NCI-H446 treated with DMSO at 0.1 percent for 48 hours (cell line): Measurements from ENCODE around the gene SF3B4.
"Not testable (repeated sequence)": the region's sequence is repeated elsewhere in the genome, so short reads cannot be mapped to it uniquely, and the experiment has no call there.

Source experiments
- DNase-seq: peaks from one replicate; lab custom pipeline; 2025; lab: John Stamatoyannopoulos, UW

SF3B4 gene

DNA sequence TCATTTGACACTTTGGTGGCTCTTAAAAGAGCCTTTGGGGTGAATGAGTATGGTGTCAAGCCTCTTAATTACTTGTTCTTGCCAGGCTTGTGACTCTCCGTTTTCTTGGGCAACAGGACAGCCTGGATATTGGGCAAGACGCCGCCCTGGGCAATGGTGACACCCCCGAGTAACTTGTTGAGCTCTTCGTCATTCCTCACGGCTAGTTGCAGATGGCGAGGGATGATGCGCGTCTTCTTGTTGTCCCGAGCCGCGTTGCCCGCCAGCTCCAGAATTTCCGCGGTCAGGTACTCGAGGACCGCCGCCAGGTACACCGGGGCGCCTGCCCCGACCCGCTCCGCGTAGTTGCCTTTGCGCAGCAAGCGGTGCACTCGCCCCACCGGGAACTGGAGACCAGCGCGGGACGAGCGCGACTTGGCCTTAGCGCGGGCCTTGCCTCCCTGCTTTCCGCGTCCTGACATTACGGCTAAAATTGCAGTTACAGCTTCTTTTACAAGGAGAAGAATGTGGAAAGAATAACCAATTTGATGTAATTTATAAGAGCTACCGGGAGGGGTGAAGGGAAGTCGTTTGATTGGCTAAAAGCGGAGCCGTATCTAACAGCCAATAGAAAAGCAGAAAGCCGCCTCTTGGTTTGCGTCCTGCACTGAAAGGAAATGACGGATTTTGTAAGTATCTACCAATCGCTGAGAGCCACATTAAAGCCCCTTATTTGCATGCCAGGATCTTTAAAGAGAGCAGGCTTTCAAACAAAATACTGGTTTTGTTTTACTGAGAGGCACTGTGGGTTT lies 40.0 kb downstream of the SF3B4 start:
- DNase-seq: peak; percentile 99

DNA sequence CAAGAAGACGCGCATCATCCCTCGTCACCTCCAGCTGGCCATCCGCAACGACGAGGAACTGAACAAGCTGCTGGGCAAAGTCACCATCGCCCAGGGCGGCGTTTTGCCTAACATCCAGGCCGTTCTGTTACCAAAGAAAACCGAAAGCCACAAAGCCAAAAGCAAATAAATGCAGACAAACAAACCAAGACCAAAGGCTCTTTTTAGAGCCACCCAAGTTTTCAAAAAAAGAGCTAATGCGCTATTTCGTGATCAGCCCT lies 40.5 kb downstream of the SF3B4 start:
- not testable (repeated sequence) for DNase-seq

GRCh38 chr1:149886396-149887195 lies 41.0 kb downstream of the SF3B4 start:
- peak; percentile 100 for DNase-seq

DNA sequence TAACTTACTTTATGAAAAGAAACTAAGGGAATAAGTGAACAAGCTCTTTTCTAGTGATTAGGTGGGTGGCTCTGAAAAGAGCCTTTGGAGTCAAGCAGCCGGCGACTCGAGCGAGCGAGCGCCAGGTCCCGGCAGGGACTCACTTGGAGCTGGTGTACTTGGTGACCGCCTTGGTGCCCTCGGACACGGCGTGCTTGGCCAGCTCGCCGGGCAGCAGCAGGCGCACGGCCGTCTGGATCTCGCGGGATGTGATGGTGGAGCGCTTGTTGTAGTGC lies 41.5 kb downstream of the SF3B4 start:
- DNase-seq: not testable (repeated sequence)

DNA sequence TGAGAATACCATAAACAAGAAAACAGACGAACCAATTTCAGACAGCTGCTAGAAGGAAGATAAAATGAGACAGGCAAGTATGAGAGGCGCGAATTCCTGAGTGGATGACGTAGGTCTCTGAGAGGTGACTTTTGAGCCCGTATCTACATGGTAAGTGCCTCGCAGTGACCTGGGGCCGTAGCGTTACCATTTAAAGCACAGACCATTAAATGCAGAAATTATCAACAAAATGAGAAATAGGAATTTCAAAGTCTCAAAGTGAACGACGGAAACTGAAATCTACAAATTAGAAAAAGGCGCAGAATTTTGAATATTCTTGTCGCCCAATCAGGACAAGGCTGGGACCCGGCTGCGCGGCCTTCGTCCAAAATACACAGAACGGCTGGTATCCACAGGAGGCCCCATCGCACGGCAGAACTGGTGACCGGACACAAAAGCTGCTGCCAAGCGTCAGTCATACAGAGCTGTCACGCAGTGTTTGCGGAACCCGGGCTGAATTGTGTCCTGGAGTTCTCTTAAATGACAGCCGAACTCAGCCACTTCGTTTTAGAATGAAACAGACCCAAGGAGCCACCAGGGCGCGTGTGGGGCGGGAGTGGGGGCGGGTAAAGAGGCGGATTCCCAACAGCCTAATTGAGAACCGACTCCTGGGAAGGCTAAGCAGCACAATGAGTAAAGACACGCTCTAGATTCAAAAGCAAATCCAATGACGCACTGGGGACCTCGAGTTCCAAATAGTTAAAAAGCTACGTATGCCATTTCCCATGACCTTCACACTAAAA lies 42.1 kb downstream of the SF3B4 start:
- peak; percentile 92 for DNase-seq

DNA sequence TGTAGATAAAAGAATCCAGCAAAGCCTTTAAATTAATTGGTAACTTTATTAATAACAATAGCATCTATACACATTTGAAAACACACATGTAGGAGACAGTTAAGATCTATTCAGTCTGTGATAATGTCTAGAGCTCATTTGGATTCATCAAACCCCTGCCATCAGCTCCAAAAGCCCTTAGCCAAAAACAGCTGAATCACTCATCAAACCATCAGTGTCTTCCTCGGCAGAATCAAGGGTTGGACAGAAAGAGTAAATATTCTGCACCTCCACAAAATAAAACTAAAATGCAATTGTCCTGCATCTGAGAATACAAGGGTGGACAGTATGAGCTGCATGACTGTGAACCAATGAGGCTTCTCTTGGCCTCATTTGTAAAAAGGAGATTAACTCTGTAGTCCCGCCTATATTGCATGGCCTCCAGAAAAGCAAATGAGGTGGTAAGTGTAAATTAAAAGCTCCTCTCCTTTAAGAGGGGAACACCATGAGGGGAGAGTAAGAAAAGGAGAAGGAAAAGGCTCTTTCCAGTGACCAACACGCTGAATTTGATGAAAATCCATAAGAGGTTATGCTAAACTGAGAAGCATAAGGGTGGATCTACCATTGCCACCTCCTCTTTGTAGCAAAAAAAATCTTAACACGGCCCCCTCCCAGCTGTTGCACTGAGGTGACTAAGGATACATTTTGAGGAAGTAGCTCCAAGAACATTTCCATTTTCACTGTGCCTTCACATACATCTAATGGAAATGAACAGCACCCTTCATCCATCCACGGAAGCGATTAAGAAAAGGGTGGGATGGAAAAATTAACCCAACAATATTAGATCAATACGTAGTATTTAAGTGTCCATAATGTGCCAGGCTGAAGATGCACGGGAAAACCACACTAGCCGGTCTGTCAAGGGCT lies 42.9 kb downstream of the SF3B4 start:
- peak; percentile 82 for DNase-seq

DNA sequence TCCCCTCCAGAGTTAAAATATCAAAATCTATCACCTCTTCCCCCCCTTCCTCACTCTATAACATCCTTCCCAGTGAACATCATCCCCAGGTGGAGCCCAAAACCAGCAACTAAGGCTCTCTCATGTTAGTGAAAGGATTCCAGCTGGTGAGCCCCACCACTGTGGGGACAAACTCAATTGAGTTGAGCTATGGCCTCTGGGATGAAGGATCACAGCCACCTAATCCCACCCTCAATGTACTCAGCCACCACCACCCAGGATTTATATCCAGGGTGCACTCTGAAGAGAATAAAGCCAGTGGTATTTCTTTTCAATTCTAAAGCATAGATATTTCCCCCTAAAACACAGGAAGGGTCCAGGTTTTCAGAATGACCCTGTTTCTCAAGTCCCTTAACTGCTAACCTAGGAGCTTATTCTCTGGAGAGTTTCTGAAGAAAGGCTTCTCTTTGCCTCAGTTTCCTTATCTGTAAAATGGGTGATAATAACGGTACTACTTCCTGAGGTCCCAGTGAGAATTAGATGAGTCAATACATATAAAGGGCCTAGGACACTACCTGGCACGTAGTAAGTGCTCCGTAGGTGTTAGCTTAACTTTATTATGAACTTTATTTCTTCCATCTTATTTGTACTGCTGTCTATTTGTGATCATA lies 43.9 kb downstream of the SF3B4 start:
- DNase-seq: no peak

DNA sequence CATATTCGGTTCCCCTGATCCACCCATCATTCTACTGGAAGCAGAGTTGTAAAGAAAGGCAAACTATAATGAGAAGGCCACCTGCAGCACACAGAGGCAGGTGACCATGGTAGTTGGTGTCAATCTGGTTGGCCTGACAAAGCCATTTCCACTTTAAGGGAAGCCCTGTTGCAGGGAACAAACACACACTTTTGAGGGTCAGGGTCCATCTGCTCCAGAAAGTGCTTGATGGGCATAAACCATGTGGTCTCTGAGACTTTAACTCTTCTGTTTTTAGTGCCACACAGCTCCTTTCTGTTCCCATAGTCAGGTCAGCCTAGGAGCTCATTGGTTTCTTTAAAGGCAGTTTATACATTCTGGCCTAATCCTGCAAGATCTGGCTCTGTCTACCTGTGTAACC lies 45.7 kb downstream of the SF3B4 start:
- DNase-seq: no peak

DNA sequence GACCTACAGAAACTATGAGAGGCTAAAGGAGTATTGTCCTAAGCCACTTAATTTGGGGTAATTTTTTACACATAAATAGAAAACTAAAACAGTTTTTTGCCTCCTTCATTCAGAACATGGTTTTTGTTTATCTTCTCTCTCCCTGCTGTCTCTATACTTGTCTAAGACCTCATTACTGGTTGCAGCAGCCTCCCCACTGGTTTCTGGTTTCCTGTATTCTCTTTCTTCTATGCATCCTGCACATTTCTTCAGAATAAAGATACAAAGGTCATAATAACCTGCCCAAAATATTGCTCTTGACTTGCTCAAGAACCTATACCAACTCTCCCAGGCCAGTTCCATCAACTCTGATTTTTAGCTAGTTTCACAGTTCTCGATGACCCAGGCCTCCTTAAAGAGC lies 48.0 kb downstream of the SF3B4 start:
- DNase-seq: no peak

- DNase-seq: no peak
Observed at GRCh38 chr1:149877211-149877946, 50.2 kb downstream of the SF3B4 start.
